Ascending aorta (tissue), 2 donors: Measurements from ENCODE around the gene IL1RN. TPM values are rescaled to one million over a fixed set of nuclear protein-coding genes. Genes with fewer than 3 reads are reported as not detected.
"Not testable (repeated sequence)": the region's sequence is repeated elsewhere in the genome, so short reads cannot be mapped to it uniquely, and the experiment has no call there.

Experiments
- DNase-seq, 2 donors: peaks; one replicate each; pipeline ENCODE4 v3.0.0-alpha.2; 2019; ENCODE audit warnings: low spot score in 2 of 2
- H3K27ac ChIP-seq, 2 donors: fragments of 200-600 bp; sonication (generic); one replicate each; pipeline ENCODE4 v1.5.1; 2016 to 2017; ENCODE audit warnings: mild to moderate bottlenecking in 1 of 2
- H3K27me3 ChIP-seq: fragments of 200-600 bp; sonication (generic); one replicate; pipeline ENCODE4 v1.5.1; 2017
- H3K36me3 ChIP-seq, 2 donors: fragments of 200-600 bp; sonication (generic); one replicate each; pipeline ENCODE4 v1.5.1; 2016
- H3K4me1 ChIP-seq, 2 donors: fragments of 200-600 bp; sonication (generic); one replicate each; pipeline ENCODE4 v1.5.1; 2016 to 2017; ENCODE audit warnings: mild to moderate bottlenecking in 1 of 2
- H3K4me3 ChIP-seq, 2 donors: fragments of 200-600 bp; sonication (generic); one replicate each; pipeline ENCODE4 v1.5.1; 2016 to 2017; ENCODE audit warnings: mild to moderate bottlenecking in 1 of 2
- H3K9me3 ChIP-seq, 2 donors: fragments of 200-600 bp; sonication (generic); one replicate each; pipeline ENCODE4 v1.5.1; 2016
- CTCF ChIP-seq, 3 experiments: fragments of 200-600 bp in 2 of 3; fragments of 450-650 bp in 1 of 3; sonication (generic) in 2 of 3; IDR thresholded peaks; one replicate each; pipeline ENCODE4 v1.5.1; 2016 to 2019; ENCODE audit warnings: antibody characterized with exemption in 3 of 3, mild to moderate bottlenecking in 1 of 3, moderate library complexity in 1 of 3
- intact Hi-C: fragments of 100-400 bp; cut with DNase I; formaldehyde crosslinking; loops from one replicate; pipeline ENCODE4 v1.15.1; 2023
- total RNA-seq: library from RNA; depleted of rRNA; stranded (reverse); fragments of >200 nt; gene quantifications from one replicate; pipeline ENCODE4 v1.1.0, GENCODE V29; 2016

Gene IL1RN
- total RNA-seq, 1 donor from 2014 or later, result not detected

- intact Hi-C loops, result no loop called here
- no peak for TF ChIP-seq CTCF (IDR thresholded peaks at IDR 0.05)
- Histone ChIP-seq H3K36me3 (no peaks in the 10 kb centered on the region), H3K4me1 (no peaks in the 10 kb centered on the region), H3K4me3 (no peak overlapping the region), H3K27ac (no peak overlapping the region), H3K9me3 (no peaks in the 10 kb centered on the region), H3K27me3 (no peaks in the 10 kb centered on the region)
- no peak for DNase-seq
Observed at GRCh38 chr2:113089916-113090315, 37.5 kb upstream of the IL1RN start.

- H3K27ac ChIP-seq, result no peak overlapping the region
- TF ChIP-seq CTCF (IDR thresholded peaks at IDR 0.05), result no peak
- no peaks in the 10 kb centered on the region for H3K27me3 ChIP-seq
- H3K9me3 ChIP-seq, result no peaks in the 10 kb centered on the region
- intact Hi-C loops, result no loop called here
- DNase-seq, result no peak
- H3K4me3 ChIP-seq, result no peak overlapping the region
- H3K36me3 ChIP-seq, result no peaks in the 10 kb centered on the region
- no peaks in the 10 kb centered on the region for H3K4me1 ChIP-seq
Observed at GRCh38 chr2:113091231-113091896, 36.0 kb upstream of the IL1RN start.

- intact Hi-C loops, result no loop called here
- Histone ChIP-seq H3K27me3 (no peaks in the 10 kb centered on the region), H3K4me1 (no peaks in the 10 kb centered on the region), H3K4me3 (no peak overlapping the region), H3K9me3 (no peaks in the 10 kb centered on the region), H3K27ac (no peak overlapping the region), H3K36me3 (no peaks in the 10 kb centered on the region)
- no peak for TF ChIP-seq CTCF (IDR thresholded peaks at IDR 0.05)
- no peak for DNase-seq
Observed at GRCh38 chr2:113092864-113093612, 34.4 kb upstream of the IL1RN start.

- Histone ChIP-seq H3K27me3 (no peaks in the 10 kb centered on the region), H3K36me3 (no peaks in the 10 kb centered on the region), H3K27ac (no peak overlapping the region), H3K4me1 (no peaks in the 10 kb centered on the region), H3K9me3 (no peaks in the 10 kb centered on the region), H3K4me3 (no peak overlapping the region)
- no peak for TF ChIP-seq CTCF (IDR thresholded peaks at IDR 0.05)
- intact Hi-C loops, result no loop called here
- no peak for DNase-seq
Observed at GRCh38 chr2:113093613-113093977, 33.8 kb upstream of the IL1RN start.

GRCh38 chr2:113096306-113096705, 31.1 kb upstream of the IL1RN start:
- H3K4me1 ChIP-seq, H3K36me3 ChIP-seq, H3K27me3 ChIP-seq, DNase-seq, H3K4me3 ChIP-seq, intact Hi-C loops, H3K27ac ChIP-seq, H3K9me3 ChIP-seq: not testable (repeated sequence)

- H3K4me3 ChIP-seq, DNase-seq, intact Hi-C loops: not testable (repeated sequence)
Observed at GRCh38 chr2:113096842-113097618, 30.4 kb upstream of the IL1RN start.

More at GRCh38 chr2:113096842-113097618, 30.4 kb upstream of the IL1RN start:
- not testable (repeated sequence) for H3K27ac ChIP-seq, H3K9me3 ChIP-seq, H3K36me3 ChIP-seq, H3K27me3 ChIP-seq, H3K4me1 ChIP-seq
